Measurements from ENCODE around the gene ZSWIM8.

Gene ZSWIM8

GRCh38 chr10:73797324-73798025 is 12.1 kb downstream of the ZSWIM8 start:
- no peak for DNase-seq

GRCh38 chr10:73798087-73798486 is 12.7 kb downstream of the ZSWIM8 start:
- DNase-seq = no peak

GRCh38 chr10:73798927-73799560 is 13.6 kb downstream of the ZSWIM8 start:
- no peak for DNase-seq

GRCh38 chr10:73799899-73800559 is 14.6 kb downstream of the ZSWIM8 start:
- DNase-seq = no peak

- no peak for DNase-seq
Measured at GRCh38 chr10:73800560-73801252, 15.3 kb downstream of the ZSWIM8 start.

GRCh38 chr10:73801253-73801590 is 15.8 kb downstream of the ZSWIM8 start:
- DNase-seq = no peak

GRCh38 chr10:73802276-73802991 is 17.0 kb downstream of the ZSWIM8 start:
- DNase-seq = no peak

GRCh38 chr10:73803680-73804286 is 18.4 kb downstream of the ZSWIM8 start:
- DNase-seq = no peak

GRCh38 chr10:73806176-73806950 is 21.0 kb downstream of the ZSWIM8 start:
- no peak for DNase-seq

GRCh38 chr10:73807471-73807870 is 22.1 kb downstream of the ZSWIM8 start:
- no peak for DNase-seq

GRCh38 chr10:73808021-73808815 is 22.8 kb downstream of the ZSWIM8 start:
- no peak for DNase-seq

GRCh38 chr10:73809061-73809818 is 23.8 kb downstream of the ZSWIM8 start:
- DNase-seq = no peak

GRCh38 chr10:73810358-73810734 is 24.9 kb downstream of the ZSWIM8 start:
- DNase-seq = no peak

- DNase-seq = no peak
Measured at GRCh38 chr10:73810735-73811465, 25.5 kb downstream of the ZSWIM8 start.

GRCh38 chr10:73812657-73813056 is 27.3 kb downstream of the ZSWIM8 start:
- DNase-seq = no peak

- no peak for DNase-seq
Measured at GRCh38 chr10:73813333-73813732, 27.9 kb downstream of the ZSWIM8 start.

GRCh38 chr10:73814276-73814895 is 29.0 kb downstream of the ZSWIM8 start:
- no peak for DNase-seq

GRCh38 chr10:73814896-73815718 is 29.7 kb downstream of the ZSWIM8 start:
- no peak for DNase-seq
